Measurements from ENCODE around the gene MKNK2.

GRCh38 chr19:2041433-2041682, 9.7 kb downstream of the MKNK2 start:
- no peak for TF ChIP-seq CTCF (conservative IDR thresholded peaks at IDR 0.05; ENCODE audit: low read depth, low read length)
- TF ChIP-seq EZH2phosphoT487 (IDR thresholded peaks at IDR 0.05; ENCODE audit: borderline replicate concordance, low read length): no peak
- TF ChIP-seq EZH2 (IDR thresholded peaks at IDR 0.05; ENCODE audit: low read length, unreplicated experiment): no peak
